MCF 10A (cell line): ENCODE measurements around the gene YEATS4. TPM values are rescaled to one million over a fixed set of nuclear protein-coding genes. Genes with fewer than 3 reads are reported as not detected.

Experiments used
- BruUV-seq: library from RNA; stranded (reverse); fragments of 400-500 nt; replicated peaks from 2 replicates; lab custom pipeline; 2021; lab: Mats Ljungman, UMichigan
- CTCF ChIA-PET: fragments of 300-600 bp; sonication (Branson Sonifier 250); formaldehyde crosslinking; extraction: SDS; loops from one replicate; lab custom pipeline; 2021; ENCODE audit warnings: antibody characterized with exemption, inconsistent platforms; lab: Yijun Ruan, JAX
- POLR2A ChIA-PET: fragments of 300-600, 350-650 bp; sonication (Branson Sonifier 250); formaldehyde crosslinking; extraction: SDS; loops from one replicate; lab custom pipeline; 2020; ENCODE audit warnings: antibody characterized with exemption, inconsistent platforms; lab: Yijun Ruan, JAX
- DNase-seq: peaks from one replicate; pipeline ENCODE4 v3.0.0-alpha.2; 2018; ENCODE audit not compliant: unreplicated experiment
- H3K27ac Mint-ChIP-seq: one replicate; pipeline ENCODE4 v1.8.0; 2022; ENCODE audit warnings: mild to moderate bottlenecking, low read depth, mixed read lengths; ENCODE audit not compliant: unreplicated experiment
- H3K27me3 Mint-ChIP-seq: one replicate; pipeline ENCODE4 v1.8.0; 2022; ENCODE audit warnings: mixed read lengths; ENCODE audit not compliant: insufficient read depth, unreplicated experiment
- H3K36me3 Mint-ChIP-seq: one replicate; pipeline ENCODE4 v1.8.0; 2022; ENCODE audit warnings: mild to moderate bottlenecking, moderate library complexity, mixed read lengths; ENCODE audit not compliant: insufficient read depth, unreplicated experiment
- H3K4me1 Mint-ChIP-seq: one replicate; pipeline ENCODE4 v1.8.0; 2022; ENCODE audit warnings: mixed read lengths; ENCODE audit not compliant: insufficient read depth, unreplicated experiment
- H3K4me3 Mint-ChIP-seq: one replicate; pipeline ENCODE4 v1.8.0; 2022; ENCODE audit warnings: mild to moderate bottlenecking, moderate library complexity, mixed read lengths; ENCODE audit not compliant: unreplicated experiment
- H3K9me3 Mint-ChIP-seq: one replicate; pipeline ENCODE4 v1.8.0; 2022; ENCODE audit warnings: mixed read lengths; ENCODE audit not compliant: unreplicated experiment
- intact Hi-C: fragments of 100-400 bp; cut with micrococcal nuclease; formaldehyde crosslinking; loops from 2 replicates; pipeline ENCODE4 v1.14.1; 2022
- total RNA-seq: library from RNA; stranded (reverse); gene quantifications from 2 replicates; pipeline ENCODE4 v1.2.3, GENCODE V29; 2022
- TF ChIP-seq, protein P1 (sequence below): fragments of 200-600 bp; IDR thresholded peaks from one replicate; pipeline ENCODE4 v1.8.0; 2022; ENCODE audit warnings: antibody characterized with exemption, mild to moderate bottlenecking; ENCODE audit not compliant: unreplicated experiment

YEATS4 gene
- total RNA-seq, 1 experiment from 2014 or later: 30.9 TPM

DNA sequence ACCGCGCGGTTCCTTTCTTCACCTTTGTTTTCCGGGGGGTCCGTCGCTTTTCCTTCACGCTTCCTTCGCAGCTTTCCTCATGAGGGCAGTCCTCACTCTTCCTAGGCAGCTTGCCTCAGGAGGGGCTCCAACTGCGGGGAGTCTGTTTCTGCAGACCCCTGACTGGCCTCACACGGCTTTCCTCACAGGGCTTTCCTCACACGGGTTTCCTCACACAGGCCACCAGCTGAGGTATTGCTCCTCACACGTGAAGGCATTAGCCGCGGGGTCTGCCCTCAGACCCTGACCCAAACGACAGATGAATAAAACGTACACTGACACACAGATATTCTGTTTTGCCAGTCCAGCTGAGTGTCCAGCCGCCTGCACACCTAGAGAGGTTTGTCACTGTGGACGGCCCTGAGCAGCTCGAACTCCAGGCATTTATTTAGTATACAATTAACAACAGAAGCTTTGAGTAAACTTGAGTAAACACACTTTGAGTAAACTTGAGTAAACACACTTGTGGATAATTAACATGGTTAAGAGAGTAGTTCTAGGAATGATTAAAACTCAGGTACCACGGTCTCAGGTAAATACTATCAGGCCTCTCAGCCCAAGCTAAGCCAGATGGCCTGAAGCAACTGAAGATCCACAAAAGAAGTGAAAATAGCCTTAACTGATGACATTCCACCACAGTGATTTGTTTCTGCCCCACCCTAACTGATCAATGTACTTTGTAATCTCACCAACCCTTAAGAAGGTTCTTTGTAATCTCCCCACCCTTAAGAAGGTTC, 27.4 kb upstream of the YEATS4 start:
- POLR2A ChIA-PET: interaction anchor here (2.4 kb wide), 1 partner anchor 11 kb away, joined by 8 read pairs; no protein-coding TSS in a partner anchor
- Mint-ChIP-seq H3K4me1 (peaks cover 8% of the 10 kb centered on the region), H3K4me3 (no peak overlapping the region), H3K27me3 (peaks cover 21% of the 10 kb centered on the region), H3K9me3 (no peaks in the 10 kb centered on the region), H3K27ac (no peak overlapping the region), H3K36me3 (no peaks in the 10 kb centered on the region)
- no peak for DNase-seq
- intact Hi-C loops: no loop called here
- CTCF ChIA-PET: interaction anchor here (0.6 to 1.4 kb wide), 2 partner anchors 8 to 21 kb away, joined by 4 to 5 read pairs; no protein-coding TSS in a partner anchor
- BruUV-seq: no TSS peak
- TF ChIP-seq, protein P1, sequence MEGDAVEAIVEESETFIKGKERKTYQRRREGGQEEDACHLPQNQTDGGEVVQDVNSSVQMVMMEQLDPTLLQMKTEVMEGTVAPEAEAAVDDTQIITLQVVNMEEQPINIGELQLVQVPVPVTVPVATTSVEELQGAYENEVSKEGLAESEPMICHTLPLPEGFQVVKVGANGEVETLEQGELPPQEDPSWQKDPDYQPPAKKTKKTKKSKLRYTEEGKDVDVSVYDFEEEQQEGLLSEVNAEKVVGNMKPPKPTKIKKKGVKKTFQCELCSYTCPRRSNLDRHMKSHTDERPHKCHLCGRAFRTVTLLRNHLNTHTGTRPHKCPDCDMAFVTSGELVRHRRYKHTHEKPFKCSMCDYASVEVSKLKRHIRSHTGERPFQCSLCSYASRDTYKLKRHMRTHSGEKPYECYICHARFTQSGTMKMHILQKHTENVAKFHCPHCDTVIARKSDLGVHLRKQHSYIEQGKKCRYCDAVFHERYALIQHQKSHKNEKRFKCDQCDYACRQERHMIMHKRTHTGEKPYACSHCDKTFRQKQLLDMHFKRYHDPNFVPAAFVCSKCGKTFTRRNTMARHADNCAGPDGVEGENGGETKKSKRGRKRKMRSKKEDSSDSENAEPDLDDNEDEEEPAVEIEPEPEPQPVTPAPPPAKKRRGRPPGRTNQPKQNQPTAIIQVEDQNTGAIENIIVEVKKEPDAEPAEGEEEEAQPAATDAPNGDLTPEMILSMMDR: no peak

DNA sequence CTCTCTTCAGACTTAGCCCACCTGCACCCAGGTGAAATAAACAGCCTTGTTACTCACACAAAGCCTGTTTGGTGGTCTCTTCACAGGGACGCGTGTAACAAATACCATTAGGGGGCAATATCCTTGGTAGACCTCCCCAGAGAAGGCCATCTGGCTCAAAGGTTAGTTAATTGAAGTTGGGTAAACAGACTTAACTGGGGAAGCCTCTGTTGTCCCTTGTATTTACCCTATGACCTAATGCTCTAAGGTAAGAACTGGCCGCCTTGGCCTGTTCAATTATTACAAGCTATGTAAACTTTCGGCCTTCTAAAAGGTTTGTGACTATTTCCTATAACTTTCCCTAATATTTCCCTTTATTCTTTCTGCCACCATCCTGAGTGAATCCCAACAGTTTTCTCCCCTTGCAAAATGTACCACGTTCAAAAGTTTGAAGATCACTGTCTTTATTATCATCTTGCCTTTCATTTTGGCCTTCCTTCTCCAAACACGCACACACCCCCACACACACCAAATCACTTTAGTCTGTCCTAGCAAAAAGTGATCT, 26.7 kb upstream of the YEATS4 start:
- CTCF ChIA-PET: interaction anchor here (0.7 kb wide), 1 partner anchor 179 kb away, joined by 3 read pairs; no protein-coding TSS in a partner anchor
- peaks cover 15% of the 10 kb centered on the region for H3K27me3 Mint-ChIP-seq
- peaks cover 9% of the 10 kb centered on the region for H3K4me1 Mint-ChIP-seq
- H3K9me3 Mint-ChIP-seq: no peaks in the 10 kb centered on the region
- TF ChIP-seq, protein P1: no peak
- no TSS peak for BruUV-seq
- no peaks in the 10 kb centered on the region for H3K36me3 Mint-ChIP-seq
- H3K27ac Mint-ChIP-seq: no peak overlapping the region
- DNase-seq: no peak
- POLR2A ChIA-PET: interaction anchor here (0.6 kb wide), 1 partner anchor 45 kb away, joined by 3 read pairs; no protein-coding TSS in a partner anchor
- H3K4me3 Mint-ChIP-seq: no peak overlapping the region
- intact Hi-C loops: no loop called here

DNA sequence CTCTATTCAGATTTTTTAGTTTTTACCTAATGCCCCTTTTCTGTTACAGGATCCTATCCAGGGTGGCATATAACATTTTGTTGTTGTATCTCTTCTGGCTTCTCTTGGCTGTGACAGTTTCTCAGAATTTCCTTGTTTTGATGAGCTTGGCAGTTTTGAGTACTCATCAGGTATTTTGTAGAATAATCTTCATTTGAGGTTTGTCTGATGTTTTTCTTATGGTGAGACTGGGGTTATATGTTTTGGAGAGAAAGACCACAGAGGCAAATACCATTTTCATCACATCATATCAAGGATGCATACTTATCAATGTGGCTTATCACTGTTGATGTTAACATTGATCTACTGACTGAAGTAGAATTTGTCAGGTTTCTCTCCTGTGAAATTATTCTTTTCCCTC, 25.4 kb upstream of the YEATS4 start:
- Mint-ChIP-seq H3K36me3 (no peaks in the 10 kb centered on the region), H3K27ac (no peak overlapping the region), H3K4me1 (peaks cover 14% of the 10 kb centered on the region), H3K4me3 (no peak overlapping the region), H3K27me3 (peaks cover 9% of the 10 kb centered on the region), H3K9me3 (no peaks in the 10 kb centered on the region)
- intact Hi-C loops: no loop called here
- TF ChIP-seq, protein P1: no peak
- no peak for DNase-seq
- POLR2A ChIA-PET: no interaction called here
- CTCF ChIA-PET: no interaction called here
- BruUV-seq: no TSS peak
